Esophagus squamous epithelium (tissue), 5 donors: Measurements from ENCODE around the gene CCL4. TPM values are rescaled to one million over a fixed set of nuclear protein-coding genes. Genes with fewer than 3 reads are reported as not detected.

Experiments used
- DNase-seq: peaks from one replicate; lab custom pipeline; 2025; lab: John Stamatoyannopoulos, UW
- H3K27ac ChIP-seq, 4 donors: fragments of 200-600 bp; sonication (generic); one replicate each; pipeline ENCODE4 v1.5.1; 2016 to 2019; ENCODE audit warnings: mild to moderate bottlenecking in 1 of 4
- H3K27me3 ChIP-seq, 4 donors: fragments of 200-600 bp; sonication (generic); 1 replicate in 3 of 4; 2 replicates in 1 of 4; pipeline versions ENCODE4 v1.5.1 to v1.6.0; 2017 to 2021; ENCODE audit warnings: antibody characterized with exemption in 1 of 4
- H3K36me3 ChIP-seq, 3 donors: fragments of 200-600 bp; sonication (generic); one replicate each; pipeline ENCODE4 v1.5.1; 2016 to 2019
- H3K4me1 ChIP-seq, 3 donors: fragments of 200-600 bp; sonication (generic); one replicate each; pipeline ENCODE4 v1.5.1; 2017 to 2019
- H3K4me3 ChIP-seq, 4 donors: fragments of 200-600 bp; sonication (generic); 1 replicate in 3 of 4; 2 replicates in 1 of 4; pipeline ENCODE4 v1.5.1; 2016 to 2019; ENCODE audit warnings: mild to moderate bottlenecking in 2 of 4, moderate library complexity in 1 of 4
- H3K9me3 ChIP-seq, 3 donors: fragments of 200-600 bp; sonication (generic); one replicate each; pipeline ENCODE4 v1.5.1; 2016 to 2019
- CTCF ChIP-seq, 6 experiments: fragments of 450-650 bp in 4 of 6; fragments of 200-600 bp in 2 of 6; sonication (generic) in 2 of 6; IDR thresholded peaks; one replicate each; pipeline ENCODE4 v1.5.1; 2016 to 2019; ENCODE audit warnings: antibody characterized with exemption in 6 of 6, mild to moderate bottlenecking in 4 of 6, moderate library complexity in 4 of 6
- POLR2A ChIP-seq, 4 donors: fragments of 450-650 bp; IDR thresholded peaks; one replicate each; pipeline ENCODE4 v1.6.1; 2017; ENCODE audit warnings: antibody characterized with exemption in 4 of 4, mild to moderate bottlenecking in 4 of 4, moderate library complexity in 3 of 4
- WGBS, 2 donors: methylation state at CpG; one replicate each; pipeline ENCODE4 v1.1.5; 2018; 5-methylcytosine and 5-hydroxymethylcytosine counted together
- intact Hi-C: fragments of 100-400 bp; cut with DNase I; formaldehyde crosslinking; loops from one replicate; pipeline ENCODE4 v1.15.0; 2022
- total RNA-seq, 4 donors: library from RNA; depleted of rRNA; stranded (reverse); fragments of >200 nt; gene quantifications; one replicate each; pipeline ENCODE4 v1.1.0, GENCODE V29; 2016
- donor health status: DM: yes; HTN: yes; CAD: no.

The CCL4 gene
- total RNA-seq, 4 donors from 2014 or later = 0.56 to 3.2 (median 2.6) TPM

- peaks cover 0 to 12% (median 0%) of the 10 kb centered on the region in 4 donors for H3K27me3 ChIP-seq
- no peak for TF ChIP-seq POLR2A (IDR thresholded peaks at IDR 0.05)
- TF ChIP-seq CTCF (IDR thresholded peaks at IDR 0.05) = no peak
- no peaks in the 10 kb centered on the region for H3K36me3 ChIP-seq
- no peak overlapping the region for H3K4me3 ChIP-seq
- no peak overlapping the region for H3K27ac ChIP-seq
- no peaks in the 10 kb centered on the region for H3K4me1 ChIP-seq
- intact Hi-C loops = loop anchor here (10.0 kb wide), 1 partner anchor 168 kb away; no protein-coding TSS in a partner anchor
- WGBS, 2 donors = 84 to 90% methylated on average over 6 to 8 of the region's 8 CpGs
- DNase-seq = no peak
- H3K9me3 ChIP-seq = no peaks in the 10 kb centered on the region
These were observed 39.2 kb downstream of the CCL4 start for GRCh38 chr17:36142806-36143205.

GRCh38 chr17:36144014-36144413, 40.4 kb downstream of the CCL4 start:
- no peak for DNase-seq
- peaks cover 0 to 3% (median 0%) of the 10 kb centered on the region in 3 donors for H3K4me1 ChIP-seq
- H3K4me3 ChIP-seq = no peak overlapping the region
- H3K36me3 ChIP-seq = no peaks in the 10 kb centered on the region
- no peak overlapping the region for H3K27ac ChIP-seq
- WGBS, 2 donors = 90 to 94% methylated on average over 2 of the region's 2 CpGs
- H3K27me3 ChIP-seq = peaks cover 0 to 3% (median 0%) of the 10 kb centered on the region in 4 donors
- intact Hi-C loops = loop anchor here (10.0 kb wide), 1 partner anchor 169 kb away; no protein-coding TSS in a partner anchor
- TF ChIP-seq CTCF (IDR thresholded peaks at IDR 0.05) (no peak), POLR2A (IDR thresholded peaks at IDR 0.05) (no peak)
- H3K9me3 ChIP-seq = no peaks in the 10 kb centered on the region

- 61 to 76% methylated on average over 5 of the region's 5 CpGs for WGBS, 2 donors
- Histone ChIP-seq H3K36me3 (no peaks in the 10 kb centered on the region), H3K27ac (no peak overlapping the region), H3K9me3 (no peaks in the 10 kb centered on the region), H3K4me1 (peaks cover 0 to 11% (median 3%) of the 10 kb centered on the region in 3 donors), H3K4me3 (no peak overlapping the region), H3K27me3 (peaks cover 0 to 14% (median 0%) of the 10 kb centered on the region in 4 donors)
- intact Hi-C loops = loop anchor here (10.0 kb wide), 1 partner anchor 170 kb away; no protein-coding TSS in a partner anchor
- no peak for DNase-seq
- TF ChIP-seq CTCF (IDR thresholded peaks at IDR 0.05) (no peak), POLR2A (IDR thresholded peaks at IDR 0.05) (no peak)
These were observed 41.5 kb downstream of the CCL4 start for GRCh38 chr17:36144981-36145729.

GRCh38 chr17:36147601-36148000, 44.0 kb downstream of the CCL4 start:
- Histone ChIP-seq H3K27me3 (peaks cover 0 to 29% (median 0%) of the 10 kb centered on the region in 4 donors), H3K4me1 (peaks cover 0 to 11% (median 3%) of the 10 kb centered on the region in 3 donors), H3K27ac (no peak overlapping the region), H3K4me3 (no peak overlapping the region), H3K36me3 (no peaks in the 10 kb centered on the region), H3K9me3 (no peaks in the 10 kb centered on the region)
- DNase-seq = no peak
- WGBS, 2 donors = 63 to 75% methylated on average over 2 to 3 of the region's 3 CpGs
- TF ChIP-seq CTCF (IDR thresholded peaks at IDR 0.05) (no peak), POLR2A (IDR thresholded peaks at IDR 0.05) (no peak)
- intact Hi-C loops = loop anchor here (10.0 kb wide), 1 partner anchor 173 kb away; no protein-coding TSS in a partner anchor
